Activated CD8-positive, alpha-beta T cell treated with anti-CD3 and anti-CD28 coated beads for 36 hours (primary cell): Measurements from ENCODE around the gene TBC1D8. TPM values are rescaled to one million over a fixed set of nuclear protein-coding genes. Genes with fewer than 3 reads are reported as not detected.

Experiments used
- ATAC-seq: fragments of 200-7000 bp; cut with Tn5 transposase; one replicate; pipeline ENCODE4 v1.10.0; 2021; ENCODE audit warnings: mild to moderate bottlenecking, moderate library complexity
- CTCF ChIA-PET: fragments of 350-600 bp; sonication (Branson Sonifier 250); formaldehyde crosslinking; loops from one replicate; lab custom pipeline; 2021; ENCODE audit warnings: antibody characterized with exemption; lab: Charles Lee
- POLR2A ChIA-PET: fragments of 350-600 bp; sonication (Branson Sonifier 250); formaldehyde crosslinking; loops from one replicate; lab custom pipeline; 2021; ENCODE audit warnings: antibody characterized with exemption; lab: Charles Lee
- DNase-seq: peaks from one replicate; pipeline ENCODE4 v3.0.0-alpha.2; 2020
- H3K27ac Mint-ChIP-seq: one replicate; pipeline ENCODE4 v1.8.0; 2021; ENCODE audit warnings: mild to moderate bottlenecking, mixed read lengths
- H3K27me3 Mint-ChIP-seq: one replicate; pipeline ENCODE4 v1.8.0; 2021; ENCODE audit warnings: mixed read lengths
- H3K36me3 Mint-ChIP-seq: one replicate; pipeline ENCODE4 v1.8.0; 2021; ENCODE audit warnings: low read depth, mixed read lengths
- H3K4me1 Mint-ChIP-seq: one replicate; pipeline ENCODE4 v1.8.0; 2021; ENCODE audit warnings: low read depth, mixed read lengths
- H3K4me3 Mint-ChIP-seq: one replicate; pipeline ENCODE4 v1.8.0; 2021; ENCODE audit warnings: mild to moderate bottlenecking, moderate library complexity, mixed read lengths
- H3K9me3 Mint-ChIP-seq: one replicate; pipeline ENCODE4 v1.8.0; 2021; ENCODE audit warnings: mixed read lengths
- CTCF ChIP-seq: fragments of 200-600 bp; IDR thresholded peaks from one replicate; pipeline ENCODE4 v1.8.0; 2022; ENCODE audit warnings: antibody characterized with exemption, mild to moderate bottlenecking
- intact Hi-C: fragments of 100-400 bp; cut with micrococcal nuclease; formaldehyde crosslinking; loops from one replicate; pipeline ENCODE4 v1.10.0; 2022
- total RNA-seq, 2 experiments: library from RNA; stranded (reverse); gene quantifications; one replicate each; pipeline ENCODE4 v1.2.3, GENCODE V29; 2021

TBC1D8 gene
- total RNA-seq, 2 experiments from 2014 or later = 3.2 to 3.3 TPM

- ChIA-PET POLR2A (no interaction called here), CTCF (interaction anchor here (1.0 to 1.8 kb wide), 4 partner anchors 352 to 388 kb away, joined by 4 to 10 read pairs (median 4); no protein-coding TSS in a partner anchor)
- ATAC-seq (no peak), DNase-seq (no peak)
- Mint-ChIP-seq H3K4me1 (no peaks in the 10 kb centered on the region), H3K27ac (no peak overlapping the region), H3K36me3 (peaks cover 1% of the 10 kb centered on the region), H3K4me3 (no peak overlapping the region), H3K9me3 (no peaks in the 10 kb centered on the region), H3K27me3 (no peaks in the 10 kb centered on the region)
- TF ChIP-seq CTCF = no peak
- intact Hi-C loops = no loop called here
Observed at GRCh38 chr2:100983201-100983600, 168.0 kb downstream of the TBC1D8 start.

- Mint-ChIP-seq H3K27ac (no peak overlapping the region), H3K27me3 (no peaks in the 10 kb centered on the region), H3K36me3 (peaks cover 1% of the 10 kb centered on the region), H3K4me3 (no peak overlapping the region), H3K9me3 (no peaks in the 10 kb centered on the region), H3K4me1 (no peaks in the 10 kb centered on the region)
- no peak for ATAC-seq
- intact Hi-C loops = no loop called here
- ChIA-PET CTCF (interaction anchor here (1.0 to 1.8 kb wide), 4 partner anchors 352 to 388 kb away, joined by 4 to 10 read pairs (median 4); no protein-coding TSS in a partner anchor), POLR2A (no interaction called here)
- no peak for DNase-seq
- no peak for TF ChIP-seq CTCF
Observed at GRCh38 chr2:100982431-100982861, 168.7 kb downstream of the TBC1D8 start.

GRCh38 chr2:100981011-100981410, 170.2 kb downstream of the TBC1D8 start:
- no peak overlapping the region for H3K27ac Mint-ChIP-seq
- DNase-seq (no peak), ATAC-seq (no peak)
- no peak for TF ChIP-seq CTCF
- intact Hi-C loops = no loop called here
- ChIA-PET POLR2A (no interaction called here), CTCF (no interaction called here)
- H3K36me3 Mint-ChIP-seq = peaks cover 1% of the 10 kb centered on the region
- H3K4me1 Mint-ChIP-seq = no peaks in the 10 kb centered on the region
- no peaks in the 10 kb centered on the region for H3K9me3 Mint-ChIP-seq
- H3K4me3 Mint-ChIP-seq = no peak overlapping the region
- no peaks in the 10 kb centered on the region for H3K27me3 Mint-ChIP-seq

- no peaks in the 10 kb centered on the region for H3K27me3 Mint-ChIP-seq
- H3K4me1 Mint-ChIP-seq = no peaks in the 10 kb centered on the region
- intact Hi-C loops = no loop called here
Observed at GRCh38 chr2:100980046-100980445, 171.1 kb downstream of the TBC1D8 start.

More at GRCh38 chr2:100980046-100980445, 171.1 kb downstream of the TBC1D8 start:
- CTCF ChIA-PET = interaction anchor here (1.7 kb wide), 1 partner anchor 374 kb away, joined by 4 read pairs; no protein-coding TSS in a partner anchor
- POLR2A ChIA-PET = no interaction called here
- Mint-ChIP-seq H3K4me3 (no peak overlapping the region), H3K27ac (no peak overlapping the region), H3K36me3 (peaks cover 1% of the 10 kb centered on the region), H3K9me3 (no peaks in the 10 kb centered on the region)
- DNase-seq = no peak
- ATAC-seq = no peak
- no peak for TF ChIP-seq CTCF
